IMR-90 (cell line): ENCODE data around the gene MMP21. TPM values are rescaled to one million over a fixed set of nuclear protein-coding genes. Genes with fewer than 3 reads are reported as not detected.
A peak's percentile ranks its signal among the peaks of the same experiment; 100 is the strongest.

Experiments
- ATAC-seq: fragments of 200-7000 bp; cut with Tn5 transposase; 2 replicates; pipeline ENCODE4 v1.9.1; 2020; ENCODE audit warnings: low read depth, mild to moderate bottlenecking, moderate library complexity
- BruUV-seq: library from RNA; stranded (reverse); fragments of 400-500 nt; replicated peaks from 2 replicates; lab custom pipeline; 2021; lab: Mats Ljungman, UMichigan
- CTCF ChIA-PET: fragments of 300-600 bp; formaldehyde crosslinking; extraction: SDS; loops from one replicate; lab custom pipeline; 2021; ENCODE audit warnings: antibody characterized with exemption; lab: Yijun Ruan, JAX
- POLR2A ChIA-PET: fragments of 300-600 bp; sonication (Branson Sonifier 250); formaldehyde crosslinking; loops from one replicate; lab custom pipeline; 2022; ENCODE audit warnings: antibody characterized with exemption; ENCODE audit not compliant: unreplicated experiment; lab: Charles Lee
- DNase-seq: peaks from one replicate; pipeline ENCODE4 v3.0.0; 2013
- H2AFZ ChIP-seq: replicated peaks from 2 replicates; pipeline ENCODE3; 2013; ENCODE audit warnings: low read length, mild to moderate bottlenecking; ENCODE audit not compliant: poor library complexity
- H2AK5ac ChIP-seq: 2 replicates; pipeline ENCODE4 v1.6.1; 2013; ENCODE audit warnings: low read depth, low read length, inconsistent platforms
- H2AK9ac ChIP-seq: replicated peaks from 2 replicates; pipeline ENCODE3; 2013; ENCODE audit warnings: mild to moderate bottlenecking, low read depth, low read length, moderate library complexity; ENCODE audit not compliant: poor library complexity
- H2BK120ac ChIP-seq: 2 replicates; pipeline ENCODE4 v1.6.1; 2013; ENCODE audit warnings: low read depth, low read length, inconsistent platforms
- H2BK15ac ChIP-seq: 3 replicates; pipeline ENCODE4 v1.6.1; 2013; ENCODE audit warnings: low read depth, low read length, inconsistent platforms
- H2BK20ac ChIP-seq: 2 replicates; pipeline ENCODE4 v1.6.1; 2013; ENCODE audit warnings: low read depth, mild to moderate bottlenecking, inconsistent platforms, low read length, moderate library complexity
- H2BK5ac ChIP-seq: 2 replicates; pipeline ENCODE4 v1.6.1; 2013; ENCODE audit warnings: mild to moderate bottlenecking, low read depth, low read length, inconsistent platforms; ENCODE audit not compliant: poor library complexity, severe bottlenecking
- H3K14ac ChIP-seq: replicated peaks from 2 replicates; pipeline ENCODE4 v1.6.1; 2013; ENCODE audit warnings: low read depth, low read length, inconsistent platforms
- H3K18ac ChIP-seq: 2 replicates; pipeline ENCODE4 v1.6.1; 2013; ENCODE audit warnings: low read depth, low read length, control low read depth
- H3K23ac ChIP-seq: 2 replicates; pipeline ENCODE4 v1.6.1; 2013; ENCODE audit warnings: low read depth, low read length, inconsistent platforms
- H3K27ac ChIP-seq: 2 replicates; pipeline ENCODE4 v1.5.1; 2013; ENCODE audit warnings: mild to moderate bottlenecking, control low read depth, low read length; ENCODE audit not compliant: insufficient read depth
- H3K27me3 ChIP-seq: 2 replicates; pipeline ENCODE4 v1.6.1; 2013; ENCODE audit warnings: low read length; ENCODE audit not compliant: control insufficient read depth, insufficient read depth
- H3K36me3 ChIP-seq: 2 replicates; pipeline ENCODE4 v1.6.1; 2013; ENCODE audit warnings: low read length, mixed read lengths; ENCODE audit not compliant: control insufficient read depth, insufficient read depth
- H3K4ac ChIP-seq: 2 replicates; pipeline ENCODE4 v1.6.1; 2013; ENCODE audit warnings: low read depth, low read length, inconsistent platforms
- H3K4me1 ChIP-seq: 2 replicates; pipeline ENCODE4 v1.6.1; 2013; ENCODE audit warnings: low read length, mixed read lengths; ENCODE audit not compliant: control insufficient read depth, insufficient read depth
- H3K4me2 ChIP-seq: 2 replicates; pipeline ENCODE4 v1.6.1; 2013; ENCODE audit warnings: low read depth, mild to moderate bottlenecking, control low read depth, low read length, moderate library complexity
- H3K4me3 ChIP-seq: 2 replicates; pipeline ENCODE4 v1.5.1; 2013; ENCODE audit warnings: low read depth, mild to moderate bottlenecking, control low read depth, low read length, moderate library complexity; ENCODE audit not compliant: insufficient read depth
- H3K56ac ChIP-seq: 2 replicates; pipeline ENCODE4 v1.6.1; 2013; ENCODE audit warnings: low read length, inconsistent platforms; ENCODE audit not compliant: insufficient read depth; ENCODE audit errors: extremely low read depth
- H3K79me1 ChIP-seq, 2 experiments: 2 replicates each; pipeline ENCODE4 v1.6.1; 2013; ENCODE audit warnings: low read length in 2 of 2, inconsistent platforms in 1 of 2, low read depth in 1 of 2
- H3K9ac ChIP-seq: 2 replicates; pipeline ENCODE4 v1.6.1; 2013; ENCODE audit warnings: low read depth, low read length, control low read depth
- H3K9me1 ChIP-seq: 2 replicates; pipeline ENCODE4 v1.6.1; 2013; ENCODE audit warnings: low read length, inconsistent platforms; ENCODE audit not compliant: insufficient read depth
- H3K9me3 ChIP-seq: 2 replicates; pipeline ENCODE4 v1.6.1; 2013; ENCODE audit warnings: low read length; ENCODE audit not compliant: control insufficient read depth, insufficient read depth
- H4K20me1 ChIP-seq: 2 replicates; pipeline ENCODE4 v1.6.1; 2013; ENCODE audit warnings: low read length, inconsistent platforms; ENCODE audit not compliant: insufficient read depth
- H4K5ac ChIP-seq: 2 replicates; pipeline ENCODE4 v1.6.1; 2013; ENCODE audit warnings: mild to moderate bottlenecking, low read depth, low read length, control low read depth
- H4K8ac ChIP-seq, 2 experiments: 2 replicates each; pipeline ENCODE4 v1.6.1; 2013; ENCODE audit warnings: low read depth in 2 of 2, low read length in 2 of 2, control low read depth in 1 of 2, inconsistent platforms in 1 of 2
- H4K91ac ChIP-seq: 2 replicates; pipeline ENCODE4 v1.6.1; 2013; ENCODE audit warnings: low read depth, low read length, inconsistent platforms; ENCODE audit not compliant: insufficient read depth
- CHD1 ChIP-seq: IDR thresholded peaks from 2 replicates; pipeline ENCODE4 v1.6.1; 2012; ENCODE audit warnings: low read depth, low read length, improper control_type of control experiment
- CTCF ChIP-seq: conservative IDR thresholded peaks from 2 replicates; pipeline ENCODE4 v1.5.1; 2012; ENCODE audit warnings: mild to moderate bottlenecking, low read depth, low read length, improper control_type of control experiment
- WGBS, 2 experiments: methylation state at CpG; one replicate each; pipeline versions ENCODE4 v1.1.5 to v1.1.7; 2013; ENCODE audit warnings: missing lambda C conversion rate in 2 of 2; ENCODE audit not compliant: insufficient read length in 1 of 2; ENCODE audit errors: extremely low coverage in 2 of 2; 5-methylcytosine and 5-hydroxymethylcytosine counted together
- dilution Hi-C: fragments of 300-500 bp; cut with HindIII; formaldehyde crosslinking; loops from one replicate; pipeline ENCODE4 v1.14.3; 2018; ENCODE audit warnings: low sequenced_read_pairs; ENCODE audit not compliant: unreplicated experiment
- in situ Hi-C: fragments of 300-500 bp; cut with MboI; formaldehyde crosslinking; loops from 3 replicates; pipeline ENCODE4 v1.14.3; 2019; ENCODE audit warnings: low sequenced_read_pairs, inconsistent platforms, mixed read lengths
- intact Hi-C: fragments of 100-400 bp; cut with micrococcal nuclease; formaldehyde crosslinking; loops from 2 replicates; pipeline ENCODE4 v1.10.0; 2022
- polyA plus RNA-seq, 3 experiments: library from polyadenylated mRNA; depleted of rRNA; stranded (reverse); fragments of >200 nt; gene quantifications; 2 replicates each; pipeline ENCODE4 v1.2.3, GENCODE V29; 2012; ENCODE audit warnings: low replicate concordance in 1 of 3
- total RNA-seq: library from RNA; depleted of rRNA; stranded (reverse); fragments of >200 nt; gene quantifications from 2 replicates; pipeline ENCODE4 v1.2.3, GENCODE V29; 2012

Gene MMP21
- total and polyA plus RNA-seq, 2 of the 4 experiments (the other 2 are of a cell fraction): not detected

DNA sequence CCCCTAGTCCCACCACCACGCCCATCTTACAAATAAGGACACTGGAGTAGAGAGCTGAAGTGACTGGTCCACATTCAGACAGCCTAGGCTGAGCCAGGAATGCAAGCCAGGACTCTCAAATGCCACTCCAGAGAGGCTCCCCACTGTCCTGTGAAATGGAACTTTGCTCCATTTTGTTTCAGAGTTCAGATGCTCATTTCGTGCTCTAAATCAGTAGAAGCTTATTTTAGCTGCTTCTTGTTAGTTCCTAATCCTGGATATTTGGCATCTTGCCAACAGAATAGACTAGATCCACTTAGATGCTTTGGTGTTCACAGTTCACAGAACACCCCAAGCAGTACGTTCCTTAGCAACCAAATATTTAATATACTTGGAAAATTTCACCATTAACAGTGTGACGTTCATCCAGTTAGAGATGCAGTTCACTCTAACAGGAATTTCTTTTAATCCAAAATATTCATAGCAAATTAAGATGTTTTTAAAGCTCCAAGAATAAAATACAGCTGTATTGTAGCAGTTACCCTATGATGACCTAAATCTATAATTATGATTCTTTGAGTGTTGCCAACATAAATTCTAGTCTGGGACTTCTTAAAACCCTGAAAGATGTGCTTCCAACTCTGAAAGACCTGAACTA, 7.3 kb downstream of the MMP21 start:
- no peak overlapping the region for H3K23ac ChIP-seq
- H2BK5ac ChIP-seq: no peak overlapping the region
- ChIA-PET CTCF (no interaction called here), POLR2A (interaction anchor here (0.6 kb wide), 1 partner anchor 27 kb away, joined by 6 read pairs; no protein-coding TSS in a partner anchor)
- peak; percentile 8 for DNase-seq
- H3K9ac ChIP-seq: no peak overlapping the region
- no peak overlapping the region for H3K27ac ChIP-seq
- H4K8ac ChIP-seq: no peak overlapping the region
- H3K4me3 ChIP-seq: no peak overlapping the region
- no peaks in the 10 kb centered on the region for H3K9me3 ChIP-seq
- no peak overlapping the region for H3K56ac ChIP-seq
- no peak overlapping the region for H4K5ac ChIP-seq
- no peak overlapping the region for H3K14ac ChIP-seq
- no peak overlapping the region for H3K18ac ChIP-seq
- no TSS peak for BruUV-seq
- H4K91ac ChIP-seq: no peak overlapping the region
- no peak overlapping the region for H3K4me2 ChIP-seq
- no peak overlapping the region for H2AFZ ChIP-seq
- no peak for TF ChIP-seq CHD1
- TF ChIP-seq CTCF: no peak
- no peak overlapping the region for H2BK120ac ChIP-seq
- in situ Hi-C loops: no loop called here
- 30% methylated on average over 1 of the region's 4 CpGs; no CpG with 5 or more reads in 1 of the 2 experiments for WGBS, 2 experiments
- no peak overlapping the region for H2BK20ac ChIP-seq
- H3K27me3 ChIP-seq: no peaks in the 10 kb centered on the region
- intact Hi-C loops: no loop called here
- no peak; the same call in 1 of the 2 replicates for ATAC-seq
- H3K79me1 ChIP-seq: no peaks in the 10 kb centered on the region
- no peak overlapping the region for H2AK5ac ChIP-seq
- no peak overlapping the region for H2BK15ac ChIP-seq
- peaks cover 12% of the 10 kb centered on the region for H3K36me3 ChIP-seq
- no peak overlapping the region for H2AK9ac ChIP-seq
- H3K4ac ChIP-seq: no peak overlapping the region
- no peaks in the 10 kb centered on the region for H3K9me1 ChIP-seq
- no peaks in the 10 kb centered on the region for H3K4me1 ChIP-seq
- dilution Hi-C loops: no loop called here
- no peaks in the 10 kb centered on the region for H4K20me1 ChIP-seq
